Right hindlimb (tissue), 1 donor: ENCODE measurements around the gene HSFX3.
"Not testable (repeated sequence)": the region's sequence is repeated elsewhere in the genome, so short reads cannot be mapped to it uniquely, and the experiment has no call there.

Experiments
- DNase-seq: peaks from one replicate; pipeline ENCODE4 v3.0.0-alpha.2; 2018

The HSFX3 gene

DNA sequence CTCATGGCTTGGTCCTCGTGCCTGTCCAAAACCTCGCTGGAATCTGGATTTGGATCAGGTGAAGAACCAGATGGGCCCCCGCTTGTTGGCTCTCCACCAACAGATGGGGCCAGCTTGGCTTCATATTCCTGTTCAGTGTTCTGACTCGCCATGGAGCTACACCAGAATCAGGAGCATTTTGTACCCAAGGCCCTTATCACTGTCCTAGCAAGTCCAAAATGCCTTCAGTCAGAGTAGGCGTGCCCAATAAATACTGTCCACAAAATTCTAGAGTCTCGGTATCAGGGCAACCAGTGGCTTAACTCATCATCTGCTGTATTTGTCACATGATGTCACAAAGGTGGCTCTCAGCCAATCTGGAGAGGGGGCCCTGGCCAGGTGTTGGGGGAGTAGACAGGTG lies at the start of gene HSFX3:
Gene HSFX3 (minus strand): TSS at position 224 of the 400 bp plus-strand sequence. CDS start 72 bp downstream, at position 152.
- not testable (repeated sequence) for DNase-seq

DNA sequence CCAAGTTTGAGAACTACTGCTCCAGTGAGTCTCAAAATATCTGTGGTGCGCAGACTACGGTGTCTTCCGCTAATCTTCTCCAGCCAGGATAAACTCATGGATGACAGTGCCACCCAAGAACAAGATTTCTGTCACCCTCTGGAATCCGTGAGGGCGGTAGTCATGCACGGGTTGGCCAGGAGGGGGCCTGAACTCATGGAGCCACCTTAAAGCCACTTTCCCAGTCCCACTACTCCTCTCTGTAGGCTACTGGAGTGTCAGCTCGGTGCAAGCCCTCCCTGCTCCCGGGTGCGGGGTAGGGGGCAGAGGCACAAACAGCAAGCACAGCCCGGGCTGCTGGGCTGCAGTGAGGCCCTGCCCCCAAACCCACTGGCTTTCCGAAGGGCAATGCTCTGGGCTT lies 48.9 kb upstream of the HSFX3 start:
- not testable (repeated sequence) for DNase-seq

- not testable (repeated sequence) for DNase-seq
Measured at GRCh38 chrX:149595943-149596342, 46.2 kb upstream of the HSFX3 start.

- not testable (repeated sequence) for DNase-seq
Measured at GRCh38 chrX:149595214-149595613, 45.5 kb upstream of the HSFX3 start, which contains the start of gene HSFX2. Gene HSFX2, minus strand, starts transcription at chrX:149595314. Its CDS starts 614 bp downstream, at chrX:149594700.

- DNase-seq = not testable (repeated sequence)
Measured at GRCh38 chrX:149590993-149591392, 41.3 kb upstream of the HSFX3 start.

- not testable (repeated sequence) for DNase-seq
Measured at GRCh38 chrX:149587359-149587758, 37.6 kb upstream of the HSFX3 start, which contains the start of gene MAGEA9B. Gene MAGEA9B, minus strand, starts transcription at chrX:149587459. Its CDS starts 4,280 bp downstream, at chrX:149583179.

DNA sequence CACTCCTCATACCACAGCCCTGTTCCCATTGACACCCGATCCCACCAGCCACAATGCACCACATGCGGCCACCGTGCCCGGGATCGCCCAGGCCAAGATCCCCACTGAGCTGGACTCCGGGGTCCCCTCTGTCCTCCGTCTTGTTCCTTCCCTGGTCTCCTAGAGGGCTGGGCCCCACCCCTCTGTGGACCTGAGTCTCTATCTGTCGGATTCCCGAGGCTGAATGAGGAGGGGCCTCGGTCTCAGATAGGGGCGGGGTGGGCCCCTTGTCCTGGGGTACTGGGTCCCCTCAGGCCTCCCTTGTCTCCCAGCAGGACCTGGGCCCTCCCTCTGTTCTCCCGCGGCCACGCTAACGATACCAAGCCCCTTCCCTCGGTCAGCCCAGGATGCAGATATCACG lies 35.9 kb upstream of the HSFX3 start:
- DNase-seq = not testable (repeated sequence)

DNA sequence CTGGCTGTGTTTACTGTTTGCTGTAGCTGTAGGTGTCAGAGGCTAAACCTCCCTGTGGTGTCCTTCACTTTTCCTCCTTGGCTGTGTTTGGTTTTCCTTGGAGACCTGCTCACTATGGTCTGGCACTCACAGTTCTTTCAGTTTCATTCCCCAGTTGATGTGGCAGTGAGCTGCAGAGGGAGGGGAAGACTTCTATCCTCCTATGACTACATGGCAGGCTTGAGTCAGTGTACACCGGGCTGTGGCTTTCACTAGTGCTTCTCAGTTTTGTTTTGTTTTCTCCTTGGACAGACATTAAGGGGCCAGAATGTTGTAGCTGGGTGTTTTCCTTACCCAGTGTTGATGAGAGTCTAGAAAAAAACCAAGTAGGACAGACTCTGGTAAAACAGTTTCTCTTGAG lies 23.7 kb upstream of the HSFX3 start:
- DNase-seq = not testable (repeated sequence)

GRCh38 chrX:149572743-149573142 lies 23.0 kb upstream of the HSFX3 start:
- no peak for DNase-seq

- DNase-seq = no peak
Measured at GRCh38 chrX:149571770-149572169, 22.0 kb upstream of the HSFX3 start.

DNA sequence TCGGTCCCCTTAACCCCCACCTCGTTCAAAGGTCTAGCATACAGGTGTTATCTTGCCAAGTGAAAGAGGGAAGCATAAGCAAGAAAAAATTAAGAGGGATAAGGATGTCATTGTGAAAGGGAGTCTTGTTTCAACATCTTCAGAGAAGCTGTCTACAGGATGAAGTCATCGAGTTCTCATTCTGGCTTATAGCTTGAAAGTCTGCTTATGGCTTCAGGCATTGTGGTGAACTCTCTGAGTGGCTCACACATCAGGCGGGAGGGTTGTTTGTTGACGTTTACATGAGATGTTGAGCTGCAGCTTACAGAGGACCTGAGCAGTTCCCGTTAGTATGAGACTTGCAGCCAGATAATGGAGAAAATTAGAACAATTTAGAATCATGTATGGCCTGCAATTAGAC lies 20.9 kb upstream of the HSFX3 start:
- no peak for DNase-seq

GRCh38 chrX:149569770-149570169 lies 20.0 kb upstream of the HSFX3 start:
- no peak for DNase-seq

DNA sequence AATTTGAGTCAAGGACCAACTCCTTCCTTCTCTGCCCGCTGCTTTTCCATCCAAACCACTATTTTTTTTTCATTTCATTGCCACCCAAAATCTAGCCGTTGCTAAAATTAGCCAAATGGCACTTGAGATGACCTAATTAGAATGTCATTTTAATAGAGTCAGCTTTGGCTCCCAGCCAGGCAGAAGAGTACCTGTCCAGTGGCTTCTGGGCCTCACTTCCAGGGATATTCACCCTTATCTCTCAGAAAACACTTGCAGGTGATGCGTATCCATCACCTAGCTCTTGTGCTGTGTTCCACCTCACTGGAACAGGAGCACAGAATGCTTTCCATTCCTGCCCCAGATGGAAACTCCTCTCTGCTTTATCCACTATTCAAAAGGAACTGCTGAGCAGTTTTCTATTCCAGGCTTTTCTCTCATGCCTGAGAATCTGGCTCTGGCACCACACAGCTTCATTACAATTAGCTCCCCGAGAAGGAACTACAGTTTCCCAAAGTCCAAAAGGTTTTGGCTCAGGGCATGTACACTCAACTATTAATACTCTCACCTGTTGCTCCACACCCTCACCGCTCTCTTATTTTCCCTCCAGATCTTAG lies 19.1 kb upstream of the HSFX3 start:
- DNase-seq = no peak

- DNase-seq = no peak
Measured at GRCh38 chrX:149567621-149568417, 18.1 kb upstream of the HSFX3 start.

GRCh38 chrX:149563359-149563758 lies 13.6 kb upstream of the HSFX3 start:
- DNase-seq = no peak

DNA sequence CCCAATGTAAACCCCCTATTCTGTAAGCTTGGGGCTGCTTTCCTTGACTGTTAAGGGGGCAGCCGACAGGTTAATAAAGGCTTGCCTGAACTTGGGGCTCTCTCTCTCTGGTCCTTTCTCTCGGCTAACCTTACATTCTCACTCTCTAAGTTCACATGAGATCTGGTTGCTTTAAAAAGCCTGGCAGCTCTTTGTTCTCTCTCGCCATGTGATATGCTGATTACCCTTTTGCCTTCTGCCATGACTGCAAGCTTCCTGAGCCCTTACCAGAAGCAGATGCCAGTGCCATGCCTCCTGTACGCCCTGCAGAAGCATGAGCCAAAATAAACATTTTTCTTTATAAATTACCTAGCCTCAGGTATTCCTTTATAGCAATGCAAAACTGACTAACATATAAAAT lies 5.5 kb upstream of the HSFX3 start:
- not testable (repeated sequence) for DNase-seq

DNA sequence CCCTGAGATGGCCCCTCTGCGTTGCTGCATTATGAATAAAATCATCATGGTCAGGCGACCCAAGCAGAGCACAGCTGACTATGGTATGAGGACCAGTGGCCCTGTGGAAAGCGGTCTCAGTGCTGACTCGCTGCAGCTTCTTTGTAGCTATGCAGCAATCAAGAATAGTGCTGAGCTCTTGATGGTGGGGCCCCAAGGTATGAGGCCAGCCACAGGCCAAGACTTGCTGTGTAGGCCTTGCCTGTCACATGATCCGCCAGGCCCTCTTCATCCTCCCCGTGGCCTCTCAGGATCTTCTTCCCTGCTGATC lies 2.2 kb upstream of the HSFX3 start:
- not testable (repeated sequence) for DNase-seq

DNA sequence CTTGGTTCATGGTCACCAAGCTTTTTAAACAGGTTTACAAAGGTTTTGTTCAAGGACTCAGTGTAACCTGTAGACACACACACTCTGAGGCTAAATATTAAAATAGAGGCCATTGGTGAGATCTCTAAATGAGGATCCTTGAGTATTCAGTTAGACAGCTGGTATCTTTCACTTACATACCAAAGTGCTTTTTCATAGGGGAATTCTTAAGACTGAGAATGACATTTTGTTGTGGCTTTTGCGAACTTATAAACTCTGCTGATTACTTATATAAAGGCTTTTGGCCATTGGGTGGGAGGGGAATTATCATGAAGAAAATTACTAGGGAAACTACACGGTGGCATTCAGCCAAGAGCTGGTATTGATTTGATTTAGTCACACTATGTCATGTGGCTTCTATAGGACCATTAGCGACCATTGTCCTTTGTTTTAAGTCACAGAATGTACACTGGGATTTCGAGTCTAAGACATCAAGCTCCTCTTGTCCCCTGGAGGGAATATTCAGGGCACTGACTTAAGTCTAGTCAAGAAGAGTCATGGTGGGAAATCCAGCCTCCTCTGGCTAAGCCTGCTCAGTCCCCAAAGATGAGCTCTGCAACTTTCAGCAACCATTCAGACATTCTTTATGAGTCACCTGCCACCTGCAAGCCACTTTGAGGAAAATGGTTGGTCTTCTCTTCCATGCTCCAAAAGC lies 1.7 kb upstream of the HSFX3 start:
- DNase-seq = not testable (repeated sequence)

GRCh38 chrX:149550454-149550853 lies 730 bp upstream of the HSFX3 start:
- DNase-seq = not testable (repeated sequence)

DNA sequence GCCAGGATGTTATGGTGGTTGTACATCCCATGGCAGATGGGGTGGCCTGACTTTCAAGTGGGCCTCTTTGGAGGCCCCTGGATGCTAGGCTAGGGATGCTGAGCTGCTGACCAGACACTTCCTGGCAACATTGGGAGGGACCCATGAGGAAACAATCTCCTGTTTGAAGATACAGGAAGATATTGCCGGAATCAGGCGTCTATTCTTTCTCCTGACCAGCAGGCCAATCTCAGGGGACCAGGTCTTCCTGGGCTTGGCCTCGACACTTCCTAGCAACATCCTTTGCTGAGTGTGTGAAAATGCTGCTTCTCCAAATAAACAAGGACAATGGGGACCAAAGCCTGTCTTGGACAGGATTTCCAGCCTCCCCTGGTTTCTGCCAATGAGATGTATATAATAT lies 1.9 kb downstream of the HSFX3 start:
- DNase-seq = not testable (repeated sequence)

- DNase-seq = not testable (repeated sequence)
Measured at GRCh38 chrX:149546962-149547361, 2.8 kb downstream of the HSFX3 start.

DNA sequence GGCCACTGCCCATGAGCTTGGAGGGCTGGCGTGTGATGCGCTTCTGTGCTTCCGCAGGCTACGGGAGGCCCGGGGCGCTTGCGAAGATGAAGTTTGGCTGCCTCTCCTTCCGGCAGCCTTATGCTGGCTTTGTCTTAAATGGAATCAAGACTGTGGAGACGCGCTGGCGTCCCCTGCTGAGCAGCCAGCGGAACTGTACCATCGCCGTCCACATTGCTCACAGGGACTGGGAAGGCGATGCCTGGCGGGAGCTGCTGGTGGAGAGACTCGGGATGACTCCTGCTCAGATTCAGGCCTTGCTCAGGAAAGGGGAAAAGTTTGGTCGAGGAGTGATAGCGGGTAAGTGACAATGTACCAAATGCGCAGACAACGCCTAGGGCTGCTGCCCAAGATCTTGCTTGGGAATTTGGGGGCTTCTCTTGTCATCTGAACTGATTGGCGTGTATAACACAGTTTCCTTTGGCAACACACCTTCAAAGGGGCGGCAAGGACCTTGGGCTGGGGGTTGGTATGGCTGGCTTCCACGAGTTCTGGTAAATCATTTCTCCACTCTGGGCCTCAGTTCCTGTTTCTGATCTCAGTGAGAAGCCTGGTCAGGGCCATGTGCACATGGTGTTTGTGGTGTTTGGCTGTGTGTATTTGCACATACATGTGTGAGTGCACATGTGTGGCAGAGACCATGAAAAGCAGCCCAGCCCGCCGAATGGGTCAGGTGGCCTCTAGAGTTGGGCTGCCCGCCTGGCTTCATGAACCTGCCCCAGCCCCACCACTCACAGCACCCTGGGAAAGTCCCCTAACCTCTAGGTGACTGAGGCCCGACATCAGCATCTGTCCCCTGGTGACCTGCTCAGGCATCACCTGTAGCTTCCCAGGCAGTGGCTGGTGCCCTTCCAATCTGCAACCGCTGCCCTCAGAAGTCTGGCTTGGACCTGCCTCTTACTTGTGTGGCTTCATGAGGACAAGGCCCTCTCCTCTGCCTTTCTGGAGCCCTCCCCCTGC lies 3.9 kb downstream of the HSFX3 start:
- not testable (repeated sequence) for DNase-seq
